NCI-H1694 (cell line): ENCODE data around the gene GOLGA6B.
"Not testable (repeated sequence)": the region's sequence is repeated elsewhere in the genome, so short reads cannot be mapped to it uniquely, and the experiment has no call there.

Experiments used
- DNase-seq: peaks from one replicate; lab custom pipeline; 2025; lab: John Stamatoyannopoulos, UW

GOLGA6B gene

DNA sequence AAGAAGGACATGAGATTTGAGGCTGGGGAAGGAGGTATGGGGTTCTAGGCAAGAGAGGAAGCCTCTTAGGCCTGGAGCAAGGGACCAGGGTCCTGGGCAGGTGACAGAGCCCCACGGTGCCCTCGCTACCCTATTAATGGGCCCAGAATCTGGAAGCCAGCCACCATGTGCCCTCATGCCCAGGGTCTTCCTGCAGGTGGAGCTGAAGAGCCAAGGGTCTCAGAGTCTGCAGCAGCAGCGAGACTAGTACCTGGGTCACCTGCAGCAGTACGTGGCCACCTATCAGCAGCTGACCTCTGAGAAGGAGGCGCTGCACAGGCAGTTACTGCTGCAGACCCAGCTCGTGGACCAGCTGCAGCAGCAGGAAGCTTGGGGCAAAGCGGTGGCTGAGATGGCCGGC is 9.4 kb downstream of the GOLGA6B start:
- not testable (repeated sequence) for DNase-seq

DNA sequence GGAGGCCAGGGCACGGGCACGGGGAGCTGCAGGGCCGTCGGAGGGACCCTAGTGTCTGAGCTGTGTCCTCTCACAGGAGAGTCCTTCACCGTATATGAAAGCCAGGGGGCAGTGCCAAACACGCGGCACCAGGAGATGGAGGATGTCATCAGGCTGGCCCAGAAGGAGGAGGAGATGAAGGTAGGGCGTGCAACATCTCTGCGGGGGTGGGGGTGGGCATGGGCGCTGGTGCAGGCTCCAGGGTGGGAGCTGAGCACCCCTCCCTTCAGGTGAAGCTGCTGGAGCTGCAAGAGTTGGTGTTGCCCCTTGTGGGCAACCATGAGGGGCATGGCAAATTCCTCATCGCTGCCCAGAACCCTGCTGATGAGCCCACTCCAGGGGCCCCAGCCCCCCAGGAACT is 11.2 kb downstream of the GOLGA6B start:
- DNase-seq = not testable (repeated sequence)

DNA sequence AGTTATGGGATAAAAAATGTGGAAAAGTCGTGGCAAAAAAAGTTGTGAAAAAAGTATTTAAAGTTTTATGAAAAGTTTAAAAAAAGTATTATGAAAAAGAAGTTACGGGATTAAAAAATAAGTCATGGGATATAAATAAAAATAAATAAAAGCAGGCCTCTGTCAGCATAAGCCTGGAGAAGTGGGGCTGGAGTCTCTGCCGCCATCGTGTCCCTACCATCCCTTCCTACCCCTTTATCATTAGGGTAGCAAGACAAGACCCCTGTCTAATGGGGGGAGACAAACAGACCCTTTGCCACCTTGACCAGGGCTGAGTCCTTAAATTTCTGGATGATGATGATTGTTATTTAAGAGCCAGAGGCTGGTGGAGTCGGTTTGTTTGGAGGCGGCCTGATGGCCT is 15.3 kb downstream of the GOLGA6B start:
- not testable (repeated sequence) for DNase-seq

GRCh38 chr15:72670656-72671352 is 16.3 kb downstream of the GOLGA6B start:
- DNase-seq = not testable (repeated sequence)

DNA sequence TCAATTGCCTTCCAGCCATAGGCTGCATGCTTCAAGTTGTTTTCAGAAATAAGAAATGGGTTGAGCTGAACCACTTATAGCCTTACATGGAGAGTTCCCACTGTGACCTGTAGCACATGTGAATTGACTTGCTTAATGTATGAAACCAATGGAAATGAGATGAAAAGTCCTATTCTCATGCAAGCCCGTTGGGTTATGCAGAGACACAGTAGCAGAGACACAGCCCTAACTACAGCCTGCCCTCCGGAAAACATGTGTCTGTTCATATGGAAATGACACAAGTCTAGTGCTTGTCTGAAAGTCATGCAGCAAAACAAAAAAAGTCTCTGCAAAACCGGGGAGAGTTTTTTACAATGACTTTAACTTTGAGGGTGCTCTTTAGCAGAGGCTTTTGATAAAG is 17.0 kb downstream of the GOLGA6B start:
- no peak for DNase-seq

GRCh38 chr15:72676838-72677237 is 22.3 kb downstream of the GOLGA6B start:
- DNase-seq = no peak

DNA sequence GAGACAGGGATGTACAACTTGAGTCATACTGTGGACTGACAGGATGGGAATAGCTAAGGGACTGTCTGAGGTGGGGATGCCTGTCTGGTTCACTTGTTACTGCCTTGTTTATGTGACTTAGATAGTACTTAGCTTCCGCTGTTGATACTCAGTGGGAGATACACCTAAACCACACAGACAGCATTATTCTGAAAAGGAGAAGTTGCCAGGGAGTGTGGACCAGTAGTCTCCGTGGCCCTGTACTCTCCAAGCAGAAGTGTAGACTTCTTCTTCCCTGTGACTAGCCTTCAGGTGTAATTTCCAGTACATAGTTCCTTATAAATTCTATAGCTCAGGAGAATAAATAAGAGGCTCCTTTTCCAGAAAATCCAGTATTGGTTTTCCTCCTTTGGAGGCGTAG is 26.4 kb downstream of the GOLGA6B start:
- no peak for DNase-seq

DNA sequence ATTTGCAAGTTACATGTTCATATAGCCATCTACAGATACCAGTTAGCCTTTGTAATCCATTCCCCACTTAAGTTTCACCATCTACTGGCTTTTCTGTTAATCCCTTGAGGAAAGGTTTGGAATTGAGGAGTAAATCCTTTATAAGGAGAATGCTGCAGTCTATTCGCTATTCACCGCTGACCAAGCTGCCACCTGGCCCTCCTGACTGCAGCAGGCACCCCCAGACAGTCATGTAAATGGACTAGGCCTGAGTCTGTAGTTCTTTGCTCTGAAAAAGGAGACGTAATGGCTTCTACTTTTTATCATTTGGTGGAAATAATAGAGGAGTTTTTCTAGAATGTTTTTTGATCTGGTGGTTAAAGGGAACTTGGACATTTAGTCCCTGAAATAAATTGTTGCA is 28.3 kb downstream of the GOLGA6B start:
- DNase-seq = no peak

DNA sequence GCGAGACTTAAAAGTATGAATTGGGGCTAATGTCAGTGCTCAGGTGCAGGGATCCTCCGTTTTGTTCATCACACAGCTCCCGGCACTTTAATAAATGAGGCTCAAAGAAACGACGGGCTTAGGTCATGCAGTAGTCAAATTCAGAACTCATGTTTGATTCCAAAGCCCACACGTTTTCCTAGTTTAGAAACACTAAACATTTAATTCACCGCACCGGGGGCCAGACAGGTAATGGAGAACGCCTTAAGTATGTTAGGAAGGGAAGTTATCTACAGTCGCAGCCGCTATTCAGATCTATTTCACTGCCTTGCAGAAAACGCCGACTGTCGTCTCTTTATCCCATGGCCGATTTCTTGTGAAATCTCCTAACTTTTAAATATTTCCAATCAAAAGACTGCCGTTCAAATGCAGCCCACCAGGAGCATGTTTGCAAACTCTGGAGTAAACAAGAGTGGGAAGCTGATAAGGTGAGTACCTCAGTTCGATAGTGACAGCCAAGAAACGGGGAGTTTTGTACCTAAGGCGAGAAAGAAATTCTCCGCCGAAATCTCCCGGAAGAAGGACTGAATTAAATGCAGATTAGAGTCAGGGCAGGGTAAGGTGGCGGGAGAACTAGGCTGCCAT is 30.9 kb downstream of the GOLGA6B start:
- no peak for DNase-seq

GRCh38 chr15:72685925-72686794 is 31.7 kb downstream of the GOLGA6B start, which contains the start of the genes BBS4 and HIGD2B:
Gene BBS4, plus strand, starts transcription at chr15:72686207. Its CDS starts 21 bp downstream, at chr15:72686228.
Gene HIGD2B, minus strand, starts transcription at chr15:72686182. Its CDS starts 9,808 bp downstream, at chr15:72676374.
- DNase-seq = no peak

DNA sequence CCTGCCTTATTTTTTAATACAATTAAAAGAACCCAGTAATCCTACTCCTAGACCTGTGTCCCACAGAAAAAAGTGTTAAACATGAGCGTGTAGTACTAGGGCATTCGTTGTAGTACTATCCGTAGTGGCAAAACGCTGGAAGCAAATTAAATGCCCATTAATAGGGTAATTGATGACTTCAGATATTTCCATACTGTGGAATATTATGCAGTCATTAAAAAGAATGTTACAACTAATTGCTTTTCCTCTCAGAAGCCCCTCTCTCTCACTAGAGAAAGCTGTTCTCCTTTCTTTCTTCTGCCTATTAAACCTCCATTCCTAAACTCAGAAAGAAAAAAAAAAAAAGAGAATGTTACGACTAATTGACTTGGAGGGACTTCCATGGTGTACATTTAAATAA is 34.2 kb downstream of the GOLGA6B start:
- DNase-seq = no peak

GRCh38 chr15:72690938-72691337 is 36.4 kb downstream of the GOLGA6B start:
- DNase-seq = no peak

DNA sequence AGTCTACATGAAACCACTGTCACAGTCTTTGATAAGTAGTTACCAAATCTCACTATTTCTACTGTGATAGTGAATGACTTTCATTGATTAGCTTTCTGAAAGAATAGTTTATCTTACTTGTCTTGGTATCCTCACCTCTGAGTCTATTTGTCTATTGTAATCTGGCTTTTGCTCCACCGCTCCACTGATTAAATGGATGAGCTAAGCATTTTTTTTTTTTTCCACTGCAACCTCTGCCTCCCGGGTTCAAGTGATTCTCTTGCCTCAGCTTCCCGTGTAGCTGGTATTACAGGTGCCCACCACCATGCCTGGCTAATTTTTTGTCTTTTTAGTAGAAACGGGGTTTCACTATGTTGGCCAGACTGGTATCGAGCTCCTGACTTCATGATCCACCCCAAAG is 44.4 kb downstream of the GOLGA6B start:
- DNase-seq = no peak

GRCh38 chr15:72700076-72700475 is 45.6 kb downstream of the GOLGA6B start:
- DNase-seq = no peak

- DNase-seq = no peak
These were observed 51.8 kb downstream of the GOLGA6B start for GRCh38 chr15:72706266-72706665.

- not testable (repeated sequence) for DNase-seq
These were observed 54.2 kb downstream of the GOLGA6B start for GRCh38 chr15:72708551-72709303.
